Right atrium auricular region (tissue), 2 donors: ENCODE data around the gene TSGA10. TPM values are rescaled to one million over a fixed set of nuclear protein-coding genes. Genes with fewer than 3 reads are reported as not detected.
"Not testable (repeated sequence)": the region's sequence is repeated elsewhere in the genome, so short reads cannot be mapped to it uniquely, and the experiment has no call there.

Experiments used
- DNase-seq: peaks from one replicate; pipeline ENCODE4 v3.0.0-alpha.2; 2019; ENCODE audit warnings: low spot score
- H3K27ac ChIP-seq, 2 donors: fragments of 200-600 bp; sonication (generic); 1 replicate in 1 of 2; 2 replicates in 1 of 2; pipeline ENCODE4 v1.5.1; 2016 to 2019
- H3K27me3 ChIP-seq, 2 donors: fragments of 200-600 bp; sonication (generic); one replicate each; pipeline versions ENCODE4 v1.5.1 to v1.6.0; 2017 to 2019
- H3K36me3 ChIP-seq: fragments of 200-600 bp; sonication (generic); one replicate; pipeline ENCODE4 v1.5.1; 2016
- H3K4me1 ChIP-seq, 2 donors: fragments of 200-600 bp; sonication (generic); one replicate each; pipeline versions ENCODE4 v1.5.1 to v1.6.0; 2017 to 2019
- H3K4me3 ChIP-seq, 2 donors: fragments of 200-600 bp; sonication (generic); 1 replicate in 1 of 2; 2 replicates in 1 of 2; pipeline ENCODE4 v1.5.1; 2017 to 2019; ENCODE audit warnings: mild to moderate bottlenecking in 1 of 2, moderate library complexity in 1 of 2
- H3K9me3 ChIP-seq, 2 donors: fragments of 200-600 bp; sonication (generic); one replicate each; pipeline ENCODE4 v1.5.1; 2019
- CTCF ChIP-seq, 2 donors: fragments of 200-600 bp; sonication (generic); IDR thresholded peaks; one replicate each; pipeline ENCODE4 v1.5.1; 2019; ENCODE audit warnings: antibody characterized with exemption in 2 of 2
- total RNA-seq, 2 donors: library from RNA; depleted of rRNA; stranded (reverse); fragments of >200 nt; gene quantifications; one replicate each; pipeline ENCODE4 v1.1.0, GENCODE V29; 2016

The TSGA10 gene
- total RNA-seq, 2 donors from 2014 or later = 1.5 to 7.0 TPM

GRCh38 chr2:99141110-99142108, 13.3 kb downstream of the TSGA10 start, which contains the start of gene C2orf15:
Gene C2orf15 (plus strand): TSS chr2:99141707. CDS start chr2:99150559, 8,852 bp downstream.
- no peak for TF ChIP-seq CTCF (IDR thresholded peaks at IDR 0.05)
- H3K9me3 ChIP-seq = no peaks in the 10 kb centered on the region
- H3K4me1 ChIP-seq = peaks cover 0 to 12% of the 10 kb centered on the region in 2 donors
- no peaks in the 10 kb centered on the region for H3K36me3 ChIP-seq
- H3K4me3 ChIP-seq = peak within 1 kb of the TSS; percentile 98 to 99
- H3K27me3 ChIP-seq = no peaks in the 10 kb centered on the region
- DNase-seq = peak; percentile 89
- peak within 1 kb of the TSS; percentile 92 to 95 for H3K27ac ChIP-seq

GRCh38 chr2:99140860-99141109, 14.0 kb downstream of the TSGA10 start:
- DNase-seq = no peak
- Histone ChIP-seq H3K4me1 (peaks cover 0 to 12% of the 10 kb centered on the region in 2 donors), H3K27ac (peak overlapping the region; percentile 92 to 95), H3K9me3 (no peaks in the 10 kb centered on the region), H3K4me3 (peak overlapping the region; percentile 98 to 99), H3K36me3 (no peaks in the 10 kb centered on the region), H3K27me3 (no peaks in the 10 kb centered on the region)
- TF ChIP-seq CTCF (IDR thresholded peaks at IDR 0.05) = no peak

- no peak for TF ChIP-seq CTCF (IDR thresholded peaks at IDR 0.05)
- Histone ChIP-seq H3K27ac (peak overlapping the region; percentile 92 to 95), H3K4me1 (peaks cover 0 to 12% of the 10 kb centered on the region in 2 donors), H3K9me3 (no peaks in the 10 kb centered on the region), H3K36me3 (no peaks in the 10 kb centered on the region), H3K4me3 (peak overlapping the region; percentile 98 to 99), H3K27me3 (no peaks in the 10 kb centered on the region)
- no peak for DNase-seq
These were observed 14.5 kb downstream of the TSGA10 start for GRCh38 chr2:99140056-99140859.

GRCh38 chr2:99139003-99139402, 15.7 kb downstream of the TSGA10 start:
- no peak for TF ChIP-seq CTCF (IDR thresholded peaks at IDR 0.05)
- DNase-seq = no peak
- Histone ChIP-seq H3K27me3 (no peaks in the 10 kb centered on the region), H3K4me1 (peaks cover 0 to 12% of the 10 kb centered on the region in 2 donors), H3K27ac (no peak overlapping the region), H3K9me3 (no peaks in the 10 kb centered on the region), H3K36me3 (no peaks in the 10 kb centered on the region), H3K4me3 (no peak overlapping the region)

GRCh38 chr2:99135044-99135556, 19.6 kb downstream of the TSGA10 start:
- not testable (repeated sequence) for H3K27me3 ChIP-seq, H3K4me3 ChIP-seq, H3K4me1 ChIP-seq, DNase-seq, H3K36me3 ChIP-seq, H3K27ac ChIP-seq
- peaks cover 0 to 26% of the 10 kb centered on the region in 2 donors for H3K9me3 ChIP-seq

GRCh38 chr2:99127981-99128380, 26.8 kb downstream of the TSGA10 start:
- no peaks in the 10 kb centered on the region for H3K27me3 ChIP-seq
- H3K9me3 ChIP-seq = peaks cover 0 to 31% of the 10 kb centered on the region in 2 donors
- no peak overlapping the region for H3K27ac ChIP-seq
- H3K4me1 ChIP-seq = no peaks in the 10 kb centered on the region
- no peak overlapping the region for H3K4me3 ChIP-seq
- peaks cover 6% of the 10 kb centered on the region for H3K36me3 ChIP-seq
- no peak for TF ChIP-seq CTCF (IDR thresholded peaks at IDR 0.05)
- DNase-seq = no peak
